HEK293 (cell line): Measurements from ENCODE around the gene MARVELD1.

Experiments
- CTCF ChIA-PET: fragments of 350-600 bp; formaldehyde crosslinking; extraction: SDS; loops from one replicate; lab custom pipeline; 2021; ENCODE audit warnings: antibody characterized with exemption; lab: Yijun Ruan, JAX
- POLR2A ChIA-PET: fragments of 300-600 bp; formaldehyde crosslinking; extraction: SDS; loops from one replicate; lab custom pipeline; 2020; ENCODE audit warnings: antibody characterized with exemption, inconsistent platforms; lab: Yijun Ruan, JAX
- H3K27ac ChIP-seq: fragments of 200-500 bp; sonication (Bioruptor generic); 2 replicates; pipeline ENCODE4 v1.5.1; 2014; ENCODE audit warnings: low read depth, low read length, control low read depth, inconsistent platforms; ENCODE audit errors: extremely low read depth
- H3K36me3 ChIP-seq, 2 experiments: fragments of 200-500 bp in 1 of 2; sonication (Bioruptor generic) in 1 of 2; 1 replicate in 1 of 2; 2 replicates in 1 of 2; pipeline ENCODE4 v1.5.1; 2014 to 2017; ENCODE audit warnings: inconsistent platforms in 2 of 2, low read length in 2 of 2; ENCODE audit not compliant: control insufficient read depth in 2 of 2, insufficient read depth in 1 of 2
- H3K4me1 ChIP-seq: fragments of 200-500 bp; sonication (Bioruptor generic); 2 replicates; pipeline ENCODE4 v1.5.1; 2014; ENCODE audit warnings: mild to moderate bottlenecking, low read length, inconsistent platforms; ENCODE audit not compliant: control insufficient read depth, insufficient read depth
- H3K4me3 ChIP-seq: 2 replicates; pipeline ENCODE4 v1.5.1; 2011; ENCODE audit warnings: low read depth, mild to moderate bottlenecking, control low read depth, low read length, moderate library complexity
- H3K9me3 ChIP-seq: fragments of 200-500 bp; sonication (Bioruptor generic); 2 replicates; pipeline ENCODE4 v1.5.1; 2014; ENCODE audit warnings: low read depth, low read length, inconsistent platforms; ENCODE audit not compliant: control insufficient read depth, insufficient read depth
- HIC1 ChIP-seq: fragments of 450-650 bp; formaldehyde crosslinking; IDR thresholded peaks from 2 replicates; pipeline ENCODE4 v1.5.1; 2016; ENCODE audit warnings: missing biosample characterization, missing genetic modification characterization
- INSM2 ChIP-seq: fragments of 450-650 bp; formaldehyde crosslinking; IDR thresholded peaks from 2 replicates; pipeline ENCODE4 v1.5.1; 2016; ENCODE audit warnings: missing biosample characterization, missing genetic modification characterization
- PRDM10 ChIP-seq: fragments of 450-650 bp; formaldehyde crosslinking; IDR thresholded peaks from 2 replicates; pipeline ENCODE4 v1.5.1; 2016; ENCODE audit warnings: missing biosample characterization, missing genetic modification characterization
- REPIN1 ChIP-seq: fragments of 450-650 bp; formaldehyde crosslinking; IDR thresholded peaks from 2 replicates; pipeline ENCODE4 v1.5.1; 2017; ENCODE audit warnings: missing biosample characterization, missing genetic modification characterization, low read depth
- REST ChIP-seq: fragments of 450-650 bp; formaldehyde crosslinking; IDR thresholded peaks from 2 replicates; pipeline ENCODE4 v1.5.1; 2016; ENCODE audit warnings: missing biosample characterization, missing genetic modification characterization
- SP7 ChIP-seq: fragments of 450-650 bp; formaldehyde crosslinking; IDR thresholded peaks from 2 replicates; pipeline ENCODE4 v1.5.1; 2016; ENCODE audit warnings: missing biosample characterization, missing genetic modification characterization
- ZBTB48 ChIP-seq: fragments of 450-650 bp; formaldehyde crosslinking; IDR thresholded peaks from 2 replicates; pipeline ENCODE4 v1.5.1; 2016; ENCODE audit warnings: missing biosample characterization, missing genetic modification characterization
- ZIC2 ChIP-seq: fragments of 450-650 bp; formaldehyde crosslinking; IDR thresholded peaks from 2 replicates; pipeline ENCODE4 v1.5.1; 2016; ENCODE audit warnings: missing biosample characterization, missing genetic modification characterization
- ZNF121 ChIP-seq: fragments of 450-650 bp; formaldehyde crosslinking; IDR thresholded peaks from 2 replicates; pipeline ENCODE4 v1.5.1; 2016; ENCODE audit warnings: missing biosample characterization, missing genetic modification characterization
- ZNF138 ChIP-seq: fragments of 450-650 bp; formaldehyde crosslinking; IDR thresholded peaks from 2 replicates; pipeline ENCODE4 v1.5.1; 2016; ENCODE audit warnings: missing biosample characterization, missing genetic modification characterization, borderline replicate concordance
- ZNF146 ChIP-seq: fragments of 450-650 bp; formaldehyde crosslinking; IDR thresholded peaks from 2 replicates; pipeline ENCODE4 v1.5.1; 2016; ENCODE audit warnings: missing biosample characterization, missing genetic modification characterization
- ZNF16 ChIP-seq: fragments of 450-650 bp; formaldehyde crosslinking; IDR thresholded peaks from 2 replicates; pipeline ENCODE4 v1.5.1; 2016; ENCODE audit warnings: low read depth, missing biosample characterization, missing genetic modification characterization
- ZNF266 ChIP-seq: fragments of 450-650 bp; formaldehyde crosslinking; IDR thresholded peaks from 2 replicates; pipeline ENCODE4 v1.5.1; 2016; ENCODE audit warnings: missing biosample characterization, missing genetic modification characterization, low read depth
- ZNF529 ChIP-seq: fragments of 450-650 bp; formaldehyde crosslinking; IDR thresholded peaks from 2 replicates; pipeline ENCODE4 v1.5.1; 2017; ENCODE audit warnings: missing genetic modification characterization, missing biosample characterization; ENCODE audit not compliant: insufficient replicate concordance
- ZNF639 ChIP-seq: fragments of 450-650 bp; formaldehyde crosslinking; IDR thresholded peaks from 2 replicates; pipeline ENCODE4 v1.5.1; 2016; ENCODE audit warnings: missing biosample characterization, missing genetic modification characterization
- ZNF664 ChIP-seq: fragments of 450-650 bp; formaldehyde crosslinking; IDR thresholded peaks from 2 replicates; pipeline ENCODE4 v1.5.1; 2016; ENCODE audit warnings: missing biosample characterization, missing genetic modification characterization

The MARVELD1 gene

GRCh38 chr10:97701438-97702069 is 12.0 kb upstream of the MARVELD1 start (continued):
- TF ChIP-seq REST (tag by site-specific recombination) (no peak), ZBTB48 (tag by site-specific recombination) (peak; percentile 45; the same call in 1 of the 2 replicates), PRDM10 (tag by site-specific recombination) (peak; percentile 56; the same call in 1 of the 2 replicates), REPIN1 (tag by site-specific recombination) (no peak), INSM2 (no peak), SP7 (tag by site-specific recombination) (peak; percentile 83), ZNF146 (tag by site-specific recombination) (no peak), ZNF639 (tag by site-specific recombination) (no peak), ZNF664 (no peak), HIC1 (tag by site-specific recombination) (no peak), ZNF529 (tag by site-specific recombination) (no peak)

- no peak for TF ChIP-seq ZNF121 (tag by site-specific recombination)
- peak; percentile 95 for TF ChIP-seq ZNF266
- no peak for TF ChIP-seq ZNF16
- no peak for TF ChIP-seq ZNF138
- no peak for TF ChIP-seq ZIC2 (tag by site-specific recombination)
- Histone ChIP-seq H3K27ac (no peak overlapping the region), H3K4me1 (no peaks in the 10 kb centered on the region), H3K36me3 (no peaks in the 10 kb centered on the region), H3K9me3 (no peaks in the 10 kb centered on the region), H3K4me3 (no peak overlapping the region)
- ChIA-PET CTCF (interaction anchor here (0.8 to 20.4 kb wide), 10 partner anchors 8 to 166 kb away, joined by 4 to 487 read pairs (median 35); partner anchors contain the start of genes AVPI1 and ZFYVE27), POLR2A (interaction anchor here (1.2 to 2.6 kb wide), 2 partner anchors 10 to 17 kb away, joined by 6 to 23 read pairs; partner anchors contain the start of genes AVPI1 and MARVELD1)
These were observed 10.0 kb upstream of the MARVELD1 start for GRCh38 chr10:97703398-97704067.
